HCT116 (cell line): ENCODE data around the gene BICD1. TPM values are rescaled to one million over a fixed set of nuclear protein-coding genes. Genes with fewer than 3 reads are reported as not detected.

Experiments used
- ATAC-seq: fragments of 200-7000 bp; cut with Tn5 transposase; 2 replicates; pipeline ENCODE4 v1.9.1; 2020; ENCODE audit warnings: mild to moderate bottlenecking, moderate library complexity
- BruUV-seq: library from RNA; stranded (reverse); fragments of 400-500 nt; replicated peaks from 2 replicates; lab custom pipeline; 2021; lab: Mats Ljungman, UMichigan
- CTCF ChIA-PET: fragments of 300-600 bp; sonication (Branson Sonifier 250); formaldehyde crosslinking; loops from one replicate; lab custom pipeline; 2021; ENCODE audit warnings: antibody characterized with exemption; lab: Charles Lee
- POLR2A ChIA-PET: fragments of 300-600, 350-600 bp; sonication (Branson Sonifier 250); formaldehyde crosslinking; loops from one replicate; lab custom pipeline; 2021; ENCODE audit warnings: antibody characterized with exemption; lab: Charles Lee
- RAD21 ChIA-PET, 2 experiments: fragments of 300-600 bp; sonication (Branson Sonifier 250); formaldehyde crosslinking; loops; one replicate each; lab custom pipeline; 2023; ENCODE audit warnings: low total read pairs in 2 of 2; ENCODE audit not compliant: uncharacterized antibody in 2 of 2, unreplicated experiment in 2 of 2, low non-redundant PET in 1 of 2; lab: Charles Lee
- DNase-seq: peaks from one replicate; pipeline ENCODE4 v3.0.0-alpha.2; 2010; ENCODE audit warnings: low read depth, low spot score
- H2AFZ ChIP-seq: fragments of 200-600 bp; shearing (Covaris generic), sonication (generic); 2 replicates; pipeline ENCODE4 v1.6.1; 2017; ENCODE audit warnings: low read depth, mixed run types, mixed read lengths, antibody characterized with exemption, low read length; ENCODE audit not compliant: poor library complexity, severe bottlenecking
- H3K27ac ChIP-seq: 2 replicates; pipeline ENCODE4 v1.5.1; 2012; ENCODE audit warnings: low read depth, low read length
- H3K27me3 ChIP-seq: fragments of 200-600 bp; sonication (generic); 2 replicates; pipeline ENCODE4 v1.6.1; 2016; ENCODE audit warnings: mixed run types, low read length, mixed read lengths; ENCODE audit not compliant: insufficient read depth
- H3K36me3 ChIP-seq, 2 experiments: fragments of 200-500 bp in 1 of 2; fragments of 200-600 bp in 1 of 2; sonication (Bioruptor generic) in 1 of 2; sonication (generic) in 1 of 2; 2 replicates each; pipeline versions ENCODE4 v1.5.1 to v1.6.1; 2014 to 2016; ENCODE audit warnings: low read length in 2 of 2, inconsistent platforms in 1 of 2, mixed read lengths in 1 of 2, mixed run types in 1 of 2; ENCODE audit not compliant: insufficient read depth in 2 of 2, control insufficient read depth in 1 of 2
- H3K4me1 ChIP-seq, 2 experiments: fragments of 200-600 bp in 1 of 2; sonication (generic) in 1 of 2; 2 replicates each; pipeline versions ENCODE4 v1.5.1 to v1.6.1; 2012 to 2017; ENCODE audit warnings: low read length in 2 of 2, inconsistent platforms in 1 of 2, mild to moderate bottlenecking in 1 of 2, mixed read lengths in 1 of 2, mixed run types in 1 of 2, moderate library complexity in 1 of 2; ENCODE audit not compliant: insufficient read depth in 2 of 2, control insufficient read depth in 1 of 2
- H3K4me2 ChIP-seq: fragments of 200-600 bp; sonication (generic); 2 replicates; pipeline ENCODE4 v1.6.1; 2017; ENCODE audit warnings: mixed run types, low read length, mixed read lengths
- H3K4me3 ChIP-seq, 2 experiments: fragments of 200-600 bp in 1 of 2; sonication (generic) in 1 of 2; replicated peaks in 1 of 2; 2 replicates each; pipeline ENCODE4 v1.5.1; 2011 to 2016; ENCODE audit warnings: low read length in 2 of 2, control low read depth in 1 of 2, low read depth in 1 of 2, mild to moderate bottlenecking in 1 of 2, mixed read lengths in 1 of 2, mixed run types in 1 of 2
- H3K79me2 ChIP-seq: fragments of 200-600 bp; sonication (generic); 2 replicates; pipeline ENCODE4 v1.6.1; 2017; ENCODE audit warnings: mild to moderate bottlenecking, mixed run types, low read length, moderate library complexity, mixed read lengths; ENCODE audit not compliant: insufficient read depth
- H3K9ac ChIP-seq: fragments of 200-600 bp; sonication (generic); 2 replicates; pipeline ENCODE4 v1.6.1; 2016; ENCODE audit warnings: low read length, mixed read lengths
- H3K9me2 ChIP-seq: fragments of 200-600 bp; sonication (generic), shearing (Covaris generic); 2 replicates; pipeline ENCODE4 v1.6.1; 2017; ENCODE audit warnings: mixed run types, mild to moderate bottlenecking, moderate library complexity; ENCODE audit not compliant: insufficient read depth
- H3K9me3 ChIP-seq, 2 experiments: fragments of 200-500 bp in 1 of 2; fragments of 200-600 bp in 1 of 2; sonication (Bioruptor generic) in 1 of 2; sonication (generic) in 1 of 2; 2 replicates each; pipeline ENCODE4 v1.6.1; 2014 to 2017; ENCODE audit warnings: low read length in 2 of 2, mixed read lengths in 2 of 2, inconsistent platforms in 1 of 2, low read depth in 1 of 2, mild to moderate bottlenecking in 1 of 2, mixed run types in 1 of 2, moderate library complexity in 1 of 2; ENCODE audit not compliant: control insufficient read depth in 1 of 2, insufficient read depth in 1 of 2
- H4K20me1 ChIP-seq: fragments of 200-600 bp; sonication (generic), shearing (Covaris generic); 2 replicates; pipeline ENCODE4 v1.6.1; 2017; ENCODE audit warnings: mixed run types, mild to moderate bottlenecking, moderate library complexity; ENCODE audit not compliant: insufficient read depth
- CBX3 ChIP-seq: IDR thresholded peaks from 2 replicates; pipeline ENCODE4 v1.6.1; 2012; ENCODE audit warnings: low read depth
- CTCF ChIP-seq, 3 experiments: fragments of 200-600 bp in 1 of 3; sonication (generic) in 1 of 3; IDR thresholded peaks in 2 of 3; conservative IDR thresholded peaks in 1 of 3; 2 replicates each; pipeline ENCODE4 v1.5.1; 2012 to 2017; ENCODE audit warnings: low read depth in 2 of 3, low read length in 2 of 3, antibody characterized with exemption in 1 of 3, borderline replicate concordance in 1 of 3, control low read depth in 1 of 3, mild to moderate bottlenecking in 1 of 3, mixed read lengths in 1 of 3, mixed run types in 1 of 3, moderate library complexity in 1 of 3; ENCODE audit not compliant: insufficient read depth in 1 of 3
- EGR1 ChIP-seq: IDR thresholded peaks from 2 replicates; pipeline ENCODE4 v1.6.1; 2012; ENCODE audit warnings: low read depth
- EZH2 ChIP-seq: fragments of 200-600 bp; sonication (generic); IDR thresholded peaks from 2 replicates; pipeline ENCODE4 v1.6.1; 2017; ENCODE audit warnings: antibody characterized with exemption, mixed run types
- FOSL1 ChIP-seq: IDR thresholded peaks from 2 replicates; pipeline ENCODE4 v1.6.1; 2012; ENCODE audit warnings: low read depth
- JUND ChIP-seq: IDR thresholded peaks from 2 replicates; pipeline ENCODE4 v1.6.1; 2012
- MAX ChIP-seq: IDR thresholded peaks from 2 replicates; pipeline ENCODE4 v1.6.1; 2012
- POLR2A ChIP-seq: IDR thresholded peaks from 2 replicates; pipeline ENCODE4 v1.7.0; 2011; ENCODE audit warnings: borderline replicate concordance; ENCODE audit not compliant: insufficient read depth, insufficient read length; ENCODE audit errors: extremely low read depth
- RAD21 ChIP-seq: IDR thresholded peaks from 2 replicates; pipeline ENCODE4 v1.6.1; 2012; ENCODE audit warnings: low read depth, mild to moderate bottlenecking
- REST ChIP-seq: IDR thresholded peaks from 2 replicates; pipeline ENCODE4 v1.6.1; 2012; ENCODE audit warnings: low read depth
- SIN3A ChIP-seq: IDR thresholded peaks from 2 replicates; pipeline ENCODE4 v1.6.1; 2012; ENCODE audit warnings: low read depth
- SP1 ChIP-seq: IDR thresholded peaks from 2 replicates; pipeline ENCODE4 v1.6.1; 2012; ENCODE audit warnings: low read depth
- SRF ChIP-seq: IDR thresholded peaks from 2 replicates; pipeline ENCODE4 v1.6.1; 2012; ENCODE audit warnings: low read depth
- ZBTB33 ChIP-seq: IDR thresholded peaks from 2 replicates; pipeline ENCODE4 v1.6.1; 2011; ENCODE audit warnings: mild to moderate bottlenecking, low read length, moderate library complexity; ENCODE audit not compliant: insufficient replicate concordance; ENCODE audit errors: extremely low read depth
- intact Hi-C: fragments of 100-400 bp; cut with micrococcal nuclease; formaldehyde crosslinking; loops from 2 replicates; pipeline ENCODE4 v1.10.0; 2022
- total RNA-seq: library from RNA; stranded (reverse); gene quantifications from one replicate; pipeline ENCODE4 v1.2.1, GENCODE V29; 2021; ENCODE audit not compliant: unreplicated experiment

The BICD1 gene
- total RNA-seq, 1 experiment from 2014 or later: 32.5 TPM

- Histone ChIP-seq H3K4me3 (no peak overlapping the region), H3K27me3 (no peaks in the 10 kb centered on the region), H4K20me1 (no peaks in the 10 kb centered on the region), H2AFZ (no peak overlapping the region), H3K9ac (no peak overlapping the region), H3K9me2 (no peaks in the 10 kb centered on the region), H3K36me3 (no peaks in the 10 kb centered on the region), H3K4me2 (no peak overlapping the region), H3K27ac (no peak overlapping the region), H3K79me2 (0 out of 2 replicates have a peak, but pooled peaks cover 3% of the 10 kb centered on the region), H3K9me3 (no peaks in the 10 kb centered on the region), H3K4me1 (peaks cover 0 to 10% of the 10 kb centered on the region in 2 experiments; a peak in 1 of 4 replicates)
- no TSS peak for BruUV-seq
- POLR2A ChIA-PET: no interaction called here
- CTCF ChIA-PET: no interaction called here
- DNase-seq (no peak), ATAC-seq (no peak)
- intact Hi-C loops: no loop called here
- TF ChIP-seq POLR2A (no peak), CTCF (IDR thresholded peaks at IDR 0.05 in 2 of 3, conservative IDR thresholded peaks at IDR 0.05 in 1 of 3; ENCODE audit: borderline replicate concordance in 1 of 3, insufficient read depth in 1 of 3, low read depth in 2 of 3, low read length in 2 of 3) (no peak), JUND (no peak), SRF (no peak), MAX (no peak), SIN3A (no peak), RAD21 (no peak), EZH2 (no peak), SP1 (no peak), REST (no peak), EGR1 (no peak), CBX3 (no peak), FOSL1 (no peak), ZBTB33 (no peak)
- RAD21 ChIA-PET: no interaction called here
Measured at GRCh38 chr12:32270818-32271710, 164.4 kb downstream of the BICD1 start.
